ENCODE results near the gene OR4D11.
A peak's percentile ranks its signal among the peaks of the same experiment; 100 is the strongest.
"Not testable (repeated sequence)": the region's sequence is repeated elsewhere in the genome, so short reads cannot be mapped to it uniquely, and the experiment has no call there.

OR4D11 gene

DNA sequence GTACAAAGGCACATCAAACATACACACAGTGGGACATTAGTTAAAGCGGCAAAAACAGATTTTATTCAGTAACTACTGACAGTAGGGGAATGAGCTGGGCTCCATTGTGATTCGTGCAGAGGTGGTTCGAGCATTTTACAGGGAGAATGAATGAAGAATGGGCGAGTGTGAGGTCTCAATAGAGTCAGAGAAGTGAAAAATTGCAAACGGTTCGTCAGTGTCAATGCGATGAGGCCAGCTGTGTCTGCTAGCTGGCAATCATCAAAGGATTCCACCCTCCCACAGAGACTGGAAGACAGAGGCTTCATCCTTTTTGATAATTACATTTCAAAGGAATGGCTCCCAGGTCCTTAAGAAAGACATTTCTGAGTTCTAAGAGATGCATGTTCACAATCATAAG, 25.3 kb downstream of the OR4D11 start:
- H3K4me3 Mint-ChIP-seq, result no peak overlapping the region
- no peaks in the 10 kb centered on the region for H3K4me1 Mint-ChIP-seq (ENCODE audit: low read depth)
- H3K27ac Mint-ChIP-seq, result no peak overlapping the region
- no peaks in the 10 kb centered on the region for H3K36me3 Mint-ChIP-seq (ENCODE audit: low read depth)
- no peaks in the 10 kb centered on the region for H3K9me3 Mint-ChIP-seq
- DNase-seq (ENCODE audit: low spot score), result no peak
- H3K27me3 Mint-ChIP-seq (ENCODE audit: low read depth), result peaks cover 9% of the 10 kb centered on the region

DNA sequence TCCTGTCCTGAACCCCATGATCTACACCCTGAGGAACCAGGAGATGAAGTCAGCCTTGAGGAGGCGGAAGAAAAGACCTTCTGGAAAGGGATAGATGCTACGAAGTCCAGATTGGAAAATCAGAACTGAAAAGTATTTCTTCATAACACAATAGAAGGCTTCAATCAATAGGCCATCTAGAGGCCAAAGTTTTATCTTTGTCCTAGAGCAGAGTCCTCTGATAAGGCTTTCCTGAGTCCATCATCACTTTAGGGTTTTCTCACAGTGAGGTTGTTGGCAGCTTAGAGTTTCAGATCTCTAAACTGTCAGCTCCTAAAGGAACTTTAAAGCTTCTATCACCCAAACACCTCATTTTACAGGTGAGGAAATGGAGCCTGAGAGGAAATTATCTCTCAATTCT, 29.2 kb downstream of the OR4D11 start:
- H3K27me3 Mint-ChIP-seq (ENCODE audit: low read depth), result no peaks in the 10 kb centered on the region
- no peak overlapping the region for H3K4me3 Mint-ChIP-seq
- H3K36me3 Mint-ChIP-seq (ENCODE audit: low read depth), result no peaks in the 10 kb centered on the region
- H3K27ac Mint-ChIP-seq, result no peak overlapping the region
- DNase-seq (ENCODE audit: low spot score), result no peak
- H3K9me3 Mint-ChIP-seq, result no peaks in the 10 kb centered on the region
- peaks cover under 1% of the 10 kb centered on the region for H3K4me1 Mint-ChIP-seq (ENCODE audit: low read depth)

DNA sequence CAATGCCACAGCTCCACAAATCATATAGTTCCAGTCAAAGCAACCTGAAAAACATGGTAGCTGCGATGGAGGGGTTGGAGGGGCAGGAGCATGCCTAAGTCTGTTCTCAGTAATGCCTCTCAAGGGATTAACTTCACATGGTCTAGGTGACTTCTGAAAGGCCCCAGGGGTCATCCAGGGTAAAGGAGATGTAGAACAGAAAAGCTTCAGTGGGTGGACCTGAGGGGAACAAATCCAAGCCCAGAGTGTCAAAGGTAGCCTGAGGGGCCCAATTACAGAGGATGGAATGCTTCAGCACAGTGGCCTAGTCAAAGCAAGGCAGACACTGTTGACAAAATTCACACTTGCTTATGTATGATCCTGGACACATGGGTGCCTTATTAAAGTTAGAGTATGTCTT, 31.3 kb downstream of the OR4D11 start:
- Mint-ChIP-seq H3K4me3 (no peak overlapping the region), H3K4me1 (ENCODE audit: low read depth) (peaks cover 2% of the 10 kb centered on the region), H3K36me3 (ENCODE audit: low read depth) (no peaks in the 10 kb centered on the region), H3K9me3 (no peaks in the 10 kb centered on the region), H3K27me3 (ENCODE audit: low read depth) (no peaks in the 10 kb centered on the region), H3K27ac (no peak overlapping the region)
- no peak for DNase-seq (ENCODE audit: low spot score)

DNA sequence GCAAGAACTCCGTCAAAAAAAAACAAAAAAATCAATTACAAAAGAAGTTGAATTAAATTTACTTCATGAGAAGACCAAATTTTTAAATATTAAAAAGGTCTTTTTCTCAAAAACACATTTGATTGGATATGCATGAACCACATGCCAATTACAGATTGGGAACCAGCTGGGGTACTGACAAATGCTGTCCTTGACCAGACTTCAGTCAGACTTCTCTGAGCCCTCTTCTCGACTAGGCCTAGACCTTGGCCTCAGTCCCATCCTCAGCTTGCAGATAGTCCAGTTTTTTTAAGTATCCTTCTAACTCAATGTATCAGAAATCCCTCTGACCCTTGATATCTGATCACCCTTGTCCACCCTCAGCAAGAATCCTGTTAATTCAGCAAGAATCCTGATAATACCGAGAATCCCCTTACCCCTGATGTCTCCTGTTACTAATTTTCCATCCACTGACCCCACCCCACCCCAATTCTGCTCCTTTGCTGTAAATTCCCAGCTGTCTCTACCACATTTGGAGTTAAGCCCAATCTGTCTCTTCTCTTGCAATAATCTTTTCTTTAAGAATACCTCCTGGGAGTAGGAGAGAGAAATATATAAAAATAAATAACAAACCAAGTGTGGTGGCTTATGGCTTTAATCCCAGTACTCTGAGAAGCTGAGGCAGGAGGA, 38.9 kb downstream of the OR4D11 start:
- H3K27ac Mint-ChIP-seq, result no peak overlapping the region
- H3K9me3 Mint-ChIP-seq, result no peaks in the 10 kb centered on the region
- peaks cover 3% of the 10 kb centered on the region for H3K4me1 Mint-ChIP-seq (ENCODE audit: low read depth)
- no peak for DNase-seq (ENCODE audit: low spot score)
- no peak overlapping the region for H3K4me3 Mint-ChIP-seq
- no peaks in the 10 kb centered on the region for H3K36me3 Mint-ChIP-seq (ENCODE audit: low read depth)
- H3K27me3 Mint-ChIP-seq (ENCODE audit: low read depth), result no peaks in the 10 kb centered on the region

DNA sequence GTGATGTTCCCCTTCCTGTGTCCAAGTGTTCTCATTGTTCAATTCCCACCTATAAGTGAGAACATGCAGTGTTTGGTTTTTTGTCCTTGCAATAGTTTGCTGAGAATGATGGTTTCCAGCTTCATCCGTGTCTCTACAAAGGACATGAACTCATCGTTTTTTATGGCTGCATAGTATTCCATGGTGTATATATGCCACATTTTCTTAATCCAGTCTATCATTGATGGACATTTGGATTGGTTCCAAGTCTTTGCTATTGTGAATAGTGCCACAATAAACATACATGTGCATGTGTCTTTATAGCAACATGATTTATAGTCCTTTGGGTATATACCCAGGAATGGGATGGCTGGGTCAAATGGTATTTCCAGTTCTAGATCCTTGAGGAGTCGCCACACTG, 40.3 kb downstream of the OR4D11 start:
- not testable (repeated sequence) for H3K4me1 Mint-ChIP-seq (ENCODE audit: low read depth); H3K36me3 Mint-ChIP-seq (ENCODE audit: low read depth); H3K27me3 Mint-ChIP-seq (ENCODE audit: low read depth); DNase-seq (ENCODE audit: low spot score); H3K27ac Mint-ChIP-seq; H3K4me3 Mint-ChIP-seq; H3K9me3 Mint-ChIP-seq

DNA sequence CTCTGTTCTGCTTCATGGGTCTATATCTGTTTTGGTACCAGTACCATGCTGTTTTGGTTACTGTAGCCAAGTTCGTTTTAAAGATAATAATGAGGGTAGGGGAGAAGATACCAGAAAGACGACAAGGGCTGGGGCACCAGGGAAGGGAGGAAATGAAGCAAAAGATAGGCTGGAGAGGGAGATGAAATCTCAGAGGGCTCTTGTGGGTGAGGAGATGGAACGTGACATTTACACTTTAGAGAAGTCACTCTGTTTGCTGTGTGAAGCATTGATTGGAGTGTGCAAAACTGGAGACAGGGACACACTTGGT, 41.4 kb downstream of the OR4D11 start:
- H3K9me3 Mint-ChIP-seq, result no peaks in the 10 kb centered on the region
- H3K4me1 Mint-ChIP-seq (ENCODE audit: low read depth), result peaks cover 9% of the 10 kb centered on the region
- H3K27ac Mint-ChIP-seq, result no peak overlapping the region
- H3K27me3 Mint-ChIP-seq (ENCODE audit: low read depth), result no peaks in the 10 kb centered on the region
- H3K4me3 Mint-ChIP-seq, result no peak overlapping the region
- H3K36me3 Mint-ChIP-seq (ENCODE audit: low read depth), result no peaks in the 10 kb centered on the region
- DNase-seq (ENCODE audit: low spot score), result no peak

DNA sequence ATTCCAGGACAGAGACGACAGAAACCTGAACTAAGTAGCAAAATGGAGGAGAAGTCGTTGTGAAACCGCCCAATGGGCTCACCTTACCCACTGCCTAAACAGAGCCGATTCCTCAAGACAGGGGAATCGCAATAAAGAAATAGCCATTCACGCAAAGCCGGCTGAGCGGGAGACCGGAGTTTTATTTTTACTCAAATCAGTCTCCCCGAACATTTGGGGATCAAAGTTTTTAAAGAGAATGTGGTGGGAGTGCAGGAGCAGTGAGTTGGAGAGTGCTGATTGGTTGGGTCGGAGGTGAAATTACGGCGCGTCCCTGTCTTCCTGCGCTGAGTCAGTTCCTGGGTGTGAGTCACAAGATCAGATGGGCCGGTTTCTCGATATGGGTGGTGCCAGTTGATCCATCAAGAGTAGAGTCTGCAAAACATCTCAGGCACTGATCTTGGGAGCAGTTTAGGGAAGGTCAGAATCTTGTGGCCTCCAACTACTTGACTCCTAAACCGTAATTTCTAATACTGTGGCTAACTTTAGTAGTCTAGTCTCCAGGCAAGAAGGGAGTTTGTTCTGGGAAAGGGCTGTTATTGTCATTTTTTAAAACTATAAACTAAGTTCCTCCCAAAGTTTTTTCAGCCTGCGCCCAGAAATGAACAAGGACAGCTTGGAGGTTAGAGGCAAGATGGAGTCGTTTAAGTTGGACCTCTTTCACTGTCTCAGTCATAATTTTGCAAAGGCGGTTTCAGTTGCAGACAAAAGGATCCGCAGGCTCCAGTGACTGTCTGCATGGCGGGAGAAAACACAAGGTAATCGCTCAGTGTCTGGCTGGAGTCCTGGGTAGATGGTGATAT, 42.0 kb downstream of the OR4D11 start:
- no peak overlapping the region for H3K4me3 Mint-ChIP-seq
- H3K9me3 Mint-ChIP-seq, result no peaks in the 10 kb centered on the region
- H3K27me3 Mint-ChIP-seq (ENCODE audit: low read depth), result no peaks in the 10 kb centered on the region
- no peak for DNase-seq (ENCODE audit: low spot score)
- no peaks in the 10 kb centered on the region for H3K36me3 Mint-ChIP-seq (ENCODE audit: low read depth)
- no peak overlapping the region for H3K27ac Mint-ChIP-seq
- H3K4me1 Mint-ChIP-seq (ENCODE audit: low read depth), result peaks cover 9% of the 10 kb centered on the region

DNA sequence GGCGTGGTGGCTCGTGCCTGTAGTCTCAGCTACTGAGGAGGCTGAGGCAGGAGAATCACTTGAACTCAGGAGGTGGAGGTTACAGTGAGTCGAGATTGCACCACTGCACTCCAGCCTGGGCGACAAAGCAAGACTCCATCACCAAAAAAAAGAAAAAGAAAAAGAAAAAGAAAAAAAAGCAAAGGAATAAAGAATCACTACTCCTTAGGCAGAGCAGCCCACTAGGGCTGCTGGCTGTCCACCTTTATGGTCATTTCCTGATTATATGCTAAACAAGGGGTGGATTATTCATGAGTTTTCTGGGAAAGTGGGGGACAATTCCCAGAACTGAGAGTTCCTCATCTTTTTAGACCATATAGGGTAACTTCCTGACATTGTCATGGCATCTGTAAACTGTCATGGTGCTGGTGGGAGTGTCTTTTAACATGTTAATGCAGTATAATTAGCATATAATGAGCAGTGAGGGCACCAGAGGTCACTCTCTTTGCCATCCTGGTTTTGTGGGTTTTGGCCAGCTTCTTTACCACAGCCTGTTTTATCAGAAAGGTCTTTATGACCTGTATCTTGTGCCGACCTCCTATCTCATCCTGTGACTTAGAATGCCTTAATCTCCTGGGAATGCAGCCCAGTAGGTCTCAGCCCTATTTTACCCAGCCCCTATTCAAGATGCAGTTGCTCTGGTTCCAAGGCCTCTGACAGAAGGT, 44.4 kb downstream of the OR4D11 start:
- Mint-ChIP-seq H3K4me1 (ENCODE audit: low read depth) (peaks cover 22% of the 10 kb centered on the region), H3K27me3 (ENCODE audit: low read depth) (peaks cover 13% of the 10 kb centered on the region)
- H3K4me3 Mint-ChIP-seq; DNase-seq (ENCODE audit: low spot score); H3K27ac Mint-ChIP-seq; H3K36me3 Mint-ChIP-seq (ENCODE audit: low read depth); H3K9me3 Mint-ChIP-seq: not testable (repeated sequence)

DNA sequence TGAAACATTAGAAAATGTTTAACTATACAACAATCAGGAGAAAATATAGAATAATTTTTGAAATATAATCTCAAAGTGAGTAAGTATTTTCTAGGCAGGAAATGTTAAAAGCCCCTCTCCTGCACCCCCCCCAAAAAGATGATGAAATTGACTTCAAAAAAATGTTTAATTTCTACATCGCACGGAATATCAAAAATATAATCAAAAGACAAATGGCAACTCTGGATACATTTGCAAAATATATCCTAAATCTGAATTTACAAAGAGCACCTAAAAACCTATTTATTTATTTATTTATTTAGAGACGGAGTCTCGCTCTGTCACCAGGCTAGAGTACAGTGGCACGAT, 44.9 kb downstream of the OR4D11 start:
- peaks cover 13% of the 10 kb centered on the region for H3K27me3 Mint-ChIP-seq (ENCODE audit: low read depth)
- no peak overlapping the region for H3K4me3 Mint-ChIP-seq
- H3K27ac Mint-ChIP-seq, result no peak overlapping the region

DNA sequence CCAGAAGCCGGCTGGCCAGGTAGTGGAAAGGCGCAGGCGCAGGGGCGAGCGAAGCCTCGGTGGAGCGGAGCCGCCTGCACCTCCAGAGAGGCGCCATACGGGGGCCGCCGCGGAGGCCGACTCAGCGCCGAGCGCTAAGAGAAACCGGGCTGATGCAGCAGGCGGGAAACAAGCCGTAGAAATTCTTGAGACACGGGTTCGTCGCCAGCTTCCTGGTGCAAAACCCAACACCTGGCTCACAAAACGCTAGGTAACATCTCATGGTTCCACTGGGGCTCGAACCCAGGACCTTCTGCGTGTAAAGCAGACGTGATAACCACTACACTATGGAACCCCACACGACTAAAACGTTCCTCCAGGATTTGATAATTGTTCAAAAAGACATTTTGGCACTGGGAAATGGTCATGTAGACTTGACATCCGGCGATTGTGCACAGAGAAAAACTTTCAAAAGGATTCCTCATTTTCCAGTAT, 47.0 kb downstream of the OR4D11 start:
- Mint-ChIP-seq H3K36me3 (ENCODE audit: low read depth) (no peaks in the 10 kb centered on the region), H3K27me3 (ENCODE audit: low read depth) (peaks cover 24% of the 10 kb centered on the region), H3K4me3 (peak overlapping the region; percentile 80), H3K9me3 (no peaks in the 10 kb centered on the region), H3K4me1 (ENCODE audit: low read depth) (peaks cover 26% of the 10 kb centered on the region), H3K27ac (peak overlapping the region; percentile 94)
- peak; percentile 89 for DNase-seq (ENCODE audit: low spot score)

More for the DNA sequence above, 44.9 kb downstream of the OR4D11 start:
- Mint-ChIP-seq H3K36me3 (ENCODE audit: low read depth) (no peaks in the 10 kb centered on the region), H3K4me1 (ENCODE audit: low read depth) (peaks cover 22% of the 10 kb centered on the region), H3K9me3 (no peaks in the 10 kb centered on the region)
- no peak for DNase-seq (ENCODE audit: low spot score)

DNA sequence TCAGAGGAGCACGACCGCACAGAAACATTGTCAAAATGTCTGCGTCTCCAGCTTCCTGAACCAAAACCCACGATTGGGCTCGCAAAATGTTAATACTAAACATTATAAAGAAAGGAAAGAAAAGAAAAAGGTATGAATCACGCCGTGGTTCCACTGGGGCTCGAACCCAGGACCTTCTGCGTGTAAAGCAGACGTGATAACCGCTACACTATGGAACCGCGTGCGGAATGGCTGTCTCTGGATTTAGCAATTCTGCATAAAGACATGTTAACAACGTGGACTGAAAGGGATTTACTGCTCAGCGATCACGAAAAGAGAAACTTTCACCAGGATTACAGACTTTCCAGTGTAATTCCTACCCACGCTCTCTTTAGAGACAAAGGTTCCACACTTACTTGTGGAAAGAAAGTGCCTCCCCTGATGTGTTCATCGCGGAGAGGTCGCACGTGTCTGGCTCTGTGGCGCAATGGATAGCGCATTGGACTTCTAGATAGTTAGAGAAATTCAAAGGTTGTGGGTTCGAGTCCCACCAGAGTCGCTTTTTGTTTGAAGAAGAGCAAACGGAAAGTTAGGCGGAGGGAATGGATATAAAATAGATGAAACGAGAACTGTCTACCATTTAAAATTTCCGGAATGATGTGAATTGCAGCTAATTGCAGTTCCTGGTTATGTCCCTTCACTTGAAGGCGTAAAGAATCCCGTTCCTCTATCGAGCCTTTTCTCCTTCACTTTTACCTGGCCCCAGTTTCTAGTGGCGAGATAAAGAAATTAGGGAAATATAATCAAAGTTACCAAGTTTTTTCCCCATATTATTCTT, 47.7 kb downstream of the OR4D11 start:
- H3K27me3 Mint-ChIP-seq (ENCODE audit: low read depth), result peaks cover 30% of the 10 kb centered on the region
- H3K27ac Mint-ChIP-seq, result peak overlapping the region; percentile 94
- H3K4me1 Mint-ChIP-seq (ENCODE audit: low read depth), result peaks cover 29% of the 10 kb centered on the region
- peak overlapping the region; percentile 80 for H3K4me3 Mint-ChIP-seq
- H3K9me3 Mint-ChIP-seq, result no peaks in the 10 kb centered on the region
- peak; percentile 78 for DNase-seq (ENCODE audit: low spot score)
- no peaks in the 10 kb centered on the region for H3K36me3 Mint-ChIP-seq (ENCODE audit: low read depth)

DNA sequence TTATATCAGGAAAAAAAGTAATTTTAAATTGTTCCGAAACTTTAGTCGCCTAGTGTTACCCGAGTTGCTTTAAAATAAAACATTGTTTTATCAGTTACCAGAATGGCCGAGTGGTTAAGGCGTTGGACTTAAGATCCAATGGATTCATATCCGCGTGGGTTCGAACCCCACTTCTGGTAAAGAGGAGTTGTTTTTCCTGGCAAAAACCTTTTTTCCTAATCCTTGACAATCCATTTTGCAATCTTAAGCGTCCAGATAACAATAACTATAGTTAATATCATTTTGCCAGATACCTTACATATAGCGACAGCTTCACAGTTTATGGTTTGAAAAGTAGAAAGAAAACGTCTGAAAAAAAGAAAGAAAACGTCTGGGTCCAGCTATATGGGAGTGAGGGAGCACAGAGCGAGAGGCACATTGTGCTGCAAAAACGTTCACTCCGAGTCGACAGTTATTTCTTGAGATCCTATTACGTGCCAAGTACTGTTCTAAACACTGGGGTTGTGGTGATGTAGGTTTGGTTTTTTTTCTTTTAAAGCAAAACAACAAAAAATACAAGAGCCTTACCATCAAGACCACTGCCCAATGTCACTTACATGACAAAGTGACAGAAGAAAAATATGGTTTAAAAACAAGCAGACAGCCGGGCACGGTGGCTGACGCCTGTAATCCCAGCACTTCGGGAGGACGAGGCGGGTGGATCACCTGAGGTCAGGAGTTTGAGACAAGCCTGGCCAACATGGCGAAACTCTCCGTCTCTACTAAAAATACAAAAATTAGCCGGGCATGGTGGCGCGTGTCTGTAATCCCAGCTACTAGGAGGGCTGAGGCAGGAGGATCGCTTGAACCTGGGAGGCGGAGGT, 48.5 kb downstream of the OR4D11 start:
- H3K27ac Mint-ChIP-seq, result no peak overlapping the region
- peaks cover 30% of the 10 kb centered on the region for H3K27me3 Mint-ChIP-seq (ENCODE audit: low read depth)
- H3K9me3 Mint-ChIP-seq, result no peaks in the 10 kb centered on the region
- H3K4me3 Mint-ChIP-seq, result peak overlapping the region; percentile 80
- no peak for DNase-seq (ENCODE audit: low spot score)
- peaks cover 35% of the 10 kb centered on the region for H3K4me1 Mint-ChIP-seq (ENCODE audit: low read depth)
- H3K36me3 Mint-ChIP-seq (ENCODE audit: low read depth), result no peaks in the 10 kb centered on the region

DNA sequence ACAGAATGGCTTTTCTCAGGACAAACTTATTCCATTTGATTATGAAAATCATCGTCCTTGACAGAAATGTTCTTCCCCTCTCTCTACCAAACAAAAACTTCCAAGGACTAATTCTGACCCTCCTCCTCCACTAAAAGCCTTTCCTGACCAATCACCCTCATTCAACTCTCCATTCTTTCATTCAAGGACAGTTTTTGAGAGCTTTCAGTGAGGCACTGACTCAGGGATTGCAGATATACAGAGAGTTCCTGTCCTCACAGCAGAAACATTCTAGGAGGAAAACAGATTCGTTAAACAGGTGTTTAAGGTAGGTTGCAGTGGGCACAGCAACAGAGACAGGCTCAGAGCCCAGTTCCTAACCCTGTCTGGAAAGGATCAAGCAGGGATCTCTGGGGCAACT, 49.5 kb downstream of the OR4D11 start:
- Mint-ChIP-seq H3K4me3 (no peak overlapping the region), H3K27me3 (ENCODE audit: low read depth) (peaks cover 34% of the 10 kb centered on the region), H3K4me1 (ENCODE audit: low read depth) (peaks cover 41% of the 10 kb centered on the region), H3K9me3 (no peaks in the 10 kb centered on the region), H3K36me3 (ENCODE audit: low read depth) (no peaks in the 10 kb centered on the region), H3K27ac (no peak overlapping the region)
- no peak for DNase-seq (ENCODE audit: low spot score)

Data from T-helper 2 cell treated with Interferon-gamma antibody and Interleukin-4, amounts not matched to agents 5 μg/mL and 100 μg/mL, for 36 hours (primary cell).